Measurements from ENCODE around the gene ALG12.

DNA sequence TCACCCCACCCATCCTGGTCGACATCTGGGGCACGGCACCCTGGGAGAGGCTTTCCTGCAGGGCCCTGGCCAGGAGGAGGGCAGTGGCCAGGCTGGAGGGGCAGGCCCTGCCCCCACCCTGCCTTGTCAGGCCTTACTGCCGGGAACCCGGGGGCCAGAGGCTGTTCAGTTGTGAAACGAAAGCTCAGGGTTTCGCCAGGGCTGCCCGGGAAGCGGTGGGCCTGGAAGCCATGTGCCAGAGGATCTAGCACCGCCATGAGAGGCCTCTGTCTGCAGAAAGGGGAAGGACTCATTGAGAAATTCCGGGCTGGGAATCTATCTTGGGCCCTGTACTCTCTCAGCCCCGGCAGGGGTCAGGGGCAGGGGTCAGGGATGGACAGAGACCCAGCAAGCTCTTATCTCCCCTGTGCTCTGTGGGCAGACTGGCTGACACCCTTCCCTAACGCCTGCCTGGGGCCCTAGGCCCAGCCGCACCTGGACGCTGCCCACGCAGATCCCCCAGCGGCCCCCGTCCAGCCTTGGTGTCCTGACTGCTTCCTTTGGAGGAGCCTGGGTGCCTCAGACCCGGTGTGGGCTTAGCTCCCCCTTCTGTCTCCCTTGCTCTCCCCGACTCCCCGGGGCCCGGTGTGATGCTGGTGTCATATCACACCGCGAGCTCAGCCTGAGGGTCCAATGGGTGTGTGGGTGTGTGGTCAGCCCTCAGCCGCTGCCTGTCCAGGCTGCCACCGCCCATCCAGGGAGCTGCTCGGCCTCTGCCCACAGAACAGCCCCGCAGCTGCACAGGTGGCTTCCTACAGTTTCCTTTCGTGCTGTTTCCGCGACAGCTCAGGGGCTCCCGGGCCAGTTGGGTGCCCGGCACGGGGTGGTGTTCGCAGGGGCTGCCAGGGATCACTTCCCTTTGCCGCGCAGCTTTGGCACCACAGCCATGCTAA is 48.8 kb upstream of the ALG12 start:
- TF ChIP-seq, protein P1, sequence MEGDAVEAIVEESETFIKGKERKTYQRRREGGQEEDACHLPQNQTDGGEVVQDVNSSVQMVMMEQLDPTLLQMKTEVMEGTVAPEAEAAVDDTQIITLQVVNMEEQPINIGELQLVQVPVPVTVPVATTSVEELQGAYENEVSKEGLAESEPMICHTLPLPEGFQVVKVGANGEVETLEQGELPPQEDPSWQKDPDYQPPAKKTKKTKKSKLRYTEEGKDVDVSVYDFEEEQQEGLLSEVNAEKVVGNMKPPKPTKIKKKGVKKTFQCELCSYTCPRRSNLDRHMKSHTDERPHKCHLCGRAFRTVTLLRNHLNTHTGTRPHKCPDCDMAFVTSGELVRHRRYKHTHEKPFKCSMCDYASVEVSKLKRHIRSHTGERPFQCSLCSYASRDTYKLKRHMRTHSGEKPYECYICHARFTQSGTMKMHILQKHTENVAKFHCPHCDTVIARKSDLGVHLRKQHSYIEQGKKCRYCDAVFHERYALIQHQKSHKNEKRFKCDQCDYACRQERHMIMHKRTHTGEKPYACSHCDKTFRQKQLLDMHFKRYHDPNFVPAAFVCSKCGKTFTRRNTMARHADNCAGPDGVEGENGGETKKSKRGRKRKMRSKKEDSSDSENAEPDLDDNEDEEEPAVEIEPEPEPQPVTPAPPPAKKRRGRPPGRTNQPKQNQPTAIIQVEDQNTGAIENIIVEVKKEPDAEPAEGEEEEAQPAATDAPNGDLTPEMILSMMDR (conservative IDR thresholded peaks at IDR 0.05; ENCODE audit: low read length) = no peak
- TF ChIP-seq EZH2phosphoT487 (IDR thresholded peaks at IDR 0.05; ENCODE audit: borderline replicate concordance, low read depth, low read length) = no peak

Measured in OCI-LY7 (cell line).